CD14-positive monocyte (primary cell): ENCODE data around the gene BRF1. TPM values are rescaled to one million over a fixed set of nuclear protein-coding genes. Genes with fewer than 3 reads are reported as not detected.

ENCODE experiments used
- DNase-seq, 3 donors: peaks; one replicate each; pipeline ENCODE4 v3.0.0-alpha.2; 2011 to 2022
- H2AFZ ChIP-seq: 2 replicates; pipeline ENCODE4 v1.6.0; 2012; ENCODE audit warnings: mild to moderate bottlenecking, low read depth, low read length, inconsistent platforms; ENCODE audit not compliant: insufficient read depth, poor library complexity, severe bottlenecking
- H3K27ac ChIP-seq, 2 donors: 1 replicate in 1 of 2; 2 replicates in 1 of 2; pipeline ENCODE4 v1.5.1; 2012 to 2013; ENCODE audit warnings: low read length in 2 of 2, control low read depth in 1 of 2, inconsistent platforms in 1 of 2, low read depth in 1 of 2, mild to moderate bottlenecking in 1 of 2
- H3K27me3 ChIP-seq, 2 donors: one replicate each; pipeline versions ENCODE4 v1.6.0 to v1.6.1; 2011 to 2013; ENCODE audit warnings: low read length in 2 of 2; ENCODE audit not compliant: control insufficient read depth in 2 of 2, insufficient read depth in 2 of 2
- H3K36me3 ChIP-seq, 2 donors: replicated peaks in 1 of 2; 1 replicate in 1 of 2; 2 replicates in 1 of 2; pipeline versions ENCODE4 v1.5.1 to v1.6.1; 2012 to 2013; ENCODE audit warnings: low read length in 2 of 2, control low read depth in 1 of 2, inconsistent platforms in 1 of 2, mild to moderate bottlenecking in 1 of 2; ENCODE audit not compliant: insufficient read depth in 2 of 2, control insufficient read depth in 1 of 2
- H3K4me1 ChIP-seq, 2 donors: 1 replicate in 1 of 2; 2 replicates in 1 of 2; pipeline versions ENCODE4 v1.5.1 to v1.6.1; 2012 to 2013; ENCODE audit warnings: low read length in 2 of 2, control low read depth in 1 of 2, inconsistent platforms in 1 of 2, mild to moderate bottlenecking in 1 of 2, moderate library complexity in 1 of 2; ENCODE audit not compliant: insufficient read depth in 2 of 2, control insufficient read depth in 1 of 2
- H3K4me2 ChIP-seq: replicated peaks from 2 replicates; pipeline ENCODE3; 2012; ENCODE audit warnings: low read length, moderate library complexity, mild to moderate bottlenecking; ENCODE audit not compliant: poor library complexity, severe bottlenecking; ENCODE audit errors: extremely low read depth
- H3K4me3 ChIP-seq, 3 experiments: fragments of 200-600 bp in 1 of 3; sonication (generic) in 1 of 3; replicated peaks in 1 of 3; 1 replicate in 2 of 3; 2 replicates in 1 of 3; pipeline ENCODE4 v1.5.1; 2011 to 2013; ENCODE audit warnings: low read length in 3 of 3, mild to moderate bottlenecking in 3 of 3, control low read depth in 2 of 3, low read depth in 2 of 3, inconsistent platforms in 1 of 3, moderate library complexity in 1 of 3
- H3K79me2 ChIP-seq: 2 replicates; pipeline ENCODE4 v1.6.0; 2012; ENCODE audit warnings: mild to moderate bottlenecking, control low read depth, inconsistent platforms, low read length, moderate library complexity; ENCODE audit not compliant: insufficient read depth
- H3K9ac ChIP-seq: 2 replicates; pipeline ENCODE4 v1.6.0; 2017; ENCODE audit warnings: low read length, mild to moderate bottlenecking; ENCODE audit not compliant: insufficient read depth, poor library complexity, severe bottlenecking
- H3K9me3 ChIP-seq, 2 donors: replicated peaks in 1 of 2; 1 replicate in 1 of 2; 2 replicates in 1 of 2; pipeline versions ENCODE4 v1.5.1 to v1.6.1; 2012 to 2013; ENCODE audit warnings: low read length in 2 of 2, control low read depth in 1 of 2; ENCODE audit not compliant: control insufficient read depth in 1 of 2, insufficient read depth in 1 of 2
- H4K20me1 ChIP-seq: 2 replicates; pipeline ENCODE4 v1.6.0; 2012; ENCODE audit warnings: mild to moderate bottlenecking, low read length, control low read depth, moderate library complexity; ENCODE audit not compliant: insufficient read depth
- H3K27ac Mint-ChIP-seq, 7 donors: one replicate each; pipeline ENCODE4 v1.8.0; 2020; ENCODE audit warnings: mild to moderate bottlenecking in 7 of 7, mixed read lengths in 7 of 7, moderate library complexity in 6 of 7, inconsistent platforms in 2 of 7
- H3K27me3 Mint-ChIP-seq, 3 donors: one replicate each; pipeline ENCODE4 v1.8.0; 2021 to 2022; ENCODE audit warnings: low read depth in 3 of 3, mild to moderate bottlenecking in 3 of 3, mixed read lengths in 3 of 3, moderate library complexity in 3 of 3, inconsistent platforms in 1 of 3
- H3K36me3 Mint-ChIP-seq, 2 donors: one replicate each; pipeline ENCODE4 v1.8.0; 2020; ENCODE audit warnings: mixed read lengths in 2 of 2, inconsistent platforms in 1 of 2, mild to moderate bottlenecking in 1 of 2
- H3K4me1 Mint-ChIP-seq: one replicate; pipeline ENCODE4 v1.8.0; 2020; ENCODE audit warnings: mild to moderate bottlenecking, mixed read lengths
- H3K4me3 Mint-ChIP-seq, 2 donors: one replicate each; pipeline ENCODE4 v1.8.0; 2020; ENCODE audit warnings: mild to moderate bottlenecking in 2 of 2, mixed read lengths in 2 of 2, moderate library complexity in 1 of 2
- H3K9me3 Mint-ChIP-seq, 7 donors: one replicate each; pipeline ENCODE4 v1.8.0; 2020 to 2022; ENCODE audit warnings: mixed read lengths in 7 of 7, mild to moderate bottlenecking in 6 of 7, moderate library complexity in 6 of 7, inconsistent platforms in 2 of 7
- WGBS: methylation state at CpG from one replicate; pipeline ENCODE4 v1.1.5; 2013; ENCODE audit warnings: missing lambda C conversion rate; ENCODE audit not compliant: insufficient coverage; 5-methylcytosine and 5-hydroxymethylcytosine counted together
- intact Hi-C, 2 donors: fragments of 100-400 bp; cut with micrococcal nuclease; formaldehyde crosslinking; loops; one replicate each; pipeline versions ENCODE4 v1.15.0 to v1.15.1; 2023
- polyA plus RNA-seq, 3 donors: library from polyadenylated mRNA; depleted of rRNA in 1 of 3; unstranded in 2 of 3; stranded (reverse) in 1 of 3; fragments of 300-500 nt in 2 of 3; fragments of >200 nt in 1 of 3; fragmentation: Illumina TruSeq in 2 of 3; gene quantifications; 1 replicate in 2 of 3; 2 replicates in 1 of 3; pipeline ENCODE4 v1.2.3, GENCODE V29; 2012 to 2021
- TF ChIP-seq, protein P1 (sequence below): fragments of 200-600 bp; IDR thresholded peaks from one replicate; pipeline ENCODE4 v1.8.0; 2022; ENCODE audit warnings: antibody characterized with exemption, mild to moderate bottlenecking

BRF1 gene
- polyA plus RNA-seq, 3 donors = 2.3 to 20.5 (median 2.5) TPM

DNA sequence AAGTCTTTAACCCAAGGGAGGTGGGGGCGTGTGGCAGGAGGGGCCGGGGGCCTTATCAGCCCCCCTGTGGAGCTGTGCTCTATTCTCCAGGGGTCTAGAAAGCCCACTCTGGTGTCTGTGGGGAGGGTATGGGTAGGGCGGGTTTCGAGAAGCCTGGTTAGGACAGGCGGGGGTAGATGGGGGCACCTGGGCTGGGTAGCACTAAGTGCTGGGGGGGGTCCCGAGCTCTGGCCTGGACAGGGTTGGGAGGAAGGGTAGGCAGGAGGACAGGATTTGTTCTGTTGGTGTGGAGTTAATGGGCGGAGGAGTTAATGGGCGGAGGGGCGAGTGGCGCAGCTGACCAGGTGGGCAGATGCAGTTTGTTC is 15.8 kb upstream of the BRF1 start:
- H3K27ac Mint-ChIP-seq = no peak overlapping the region
- Histone ChIP-seq H3K36me3 (no peaks in the 10 kb centered on the region), H3K4me2 (no peak overlapping the region), H3K4me3 (no peak overlapping the region), H3K9ac (no peak overlapping the region), H3K4me1 (peaks cover 35 to 46% of the 10 kb centered on the region in 2 donors), H3K27me3 (no peaks in the 10 kb centered on the region), H4K20me1 (peaks cover 35% of the 10 kb centered on the region), H3K9me3 (no peaks in the 10 kb centered on the region), H2AFZ (no peak overlapping the region), H3K79me2 (peaks cover 44% of the 10 kb centered on the region), H3K27ac (no peak overlapping the region)
- 97% methylated on average over 8 of the region's 10 CpGs for WGBS
- no peak for DNase-seq
- H3K27me3 Mint-ChIP-seq = peaks cover 3 to 11% (median 4%) of the 10 kb centered on the region in 3 donors
- H3K4me3 Mint-ChIP-seq = peak overlapping the region in 1 of 2 donors; percentile 15
- intact Hi-C loops = no loop called here
- TF ChIP-seq, protein P1, sequence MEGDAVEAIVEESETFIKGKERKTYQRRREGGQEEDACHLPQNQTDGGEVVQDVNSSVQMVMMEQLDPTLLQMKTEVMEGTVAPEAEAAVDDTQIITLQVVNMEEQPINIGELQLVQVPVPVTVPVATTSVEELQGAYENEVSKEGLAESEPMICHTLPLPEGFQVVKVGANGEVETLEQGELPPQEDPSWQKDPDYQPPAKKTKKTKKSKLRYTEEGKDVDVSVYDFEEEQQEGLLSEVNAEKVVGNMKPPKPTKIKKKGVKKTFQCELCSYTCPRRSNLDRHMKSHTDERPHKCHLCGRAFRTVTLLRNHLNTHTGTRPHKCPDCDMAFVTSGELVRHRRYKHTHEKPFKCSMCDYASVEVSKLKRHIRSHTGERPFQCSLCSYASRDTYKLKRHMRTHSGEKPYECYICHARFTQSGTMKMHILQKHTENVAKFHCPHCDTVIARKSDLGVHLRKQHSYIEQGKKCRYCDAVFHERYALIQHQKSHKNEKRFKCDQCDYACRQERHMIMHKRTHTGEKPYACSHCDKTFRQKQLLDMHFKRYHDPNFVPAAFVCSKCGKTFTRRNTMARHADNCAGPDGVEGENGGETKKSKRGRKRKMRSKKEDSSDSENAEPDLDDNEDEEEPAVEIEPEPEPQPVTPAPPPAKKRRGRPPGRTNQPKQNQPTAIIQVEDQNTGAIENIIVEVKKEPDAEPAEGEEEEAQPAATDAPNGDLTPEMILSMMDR = no peak
- H3K9me3 Mint-ChIP-seq = peaks cover 0 to 2% (median 0%) of the 10 kb centered on the region in 7 donors
- H3K4me1 Mint-ChIP-seq = peaks cover 36% of the 10 kb centered on the region
- H3K36me3 Mint-ChIP-seq = no peaks in the 10 kb centered on the region

DNA sequence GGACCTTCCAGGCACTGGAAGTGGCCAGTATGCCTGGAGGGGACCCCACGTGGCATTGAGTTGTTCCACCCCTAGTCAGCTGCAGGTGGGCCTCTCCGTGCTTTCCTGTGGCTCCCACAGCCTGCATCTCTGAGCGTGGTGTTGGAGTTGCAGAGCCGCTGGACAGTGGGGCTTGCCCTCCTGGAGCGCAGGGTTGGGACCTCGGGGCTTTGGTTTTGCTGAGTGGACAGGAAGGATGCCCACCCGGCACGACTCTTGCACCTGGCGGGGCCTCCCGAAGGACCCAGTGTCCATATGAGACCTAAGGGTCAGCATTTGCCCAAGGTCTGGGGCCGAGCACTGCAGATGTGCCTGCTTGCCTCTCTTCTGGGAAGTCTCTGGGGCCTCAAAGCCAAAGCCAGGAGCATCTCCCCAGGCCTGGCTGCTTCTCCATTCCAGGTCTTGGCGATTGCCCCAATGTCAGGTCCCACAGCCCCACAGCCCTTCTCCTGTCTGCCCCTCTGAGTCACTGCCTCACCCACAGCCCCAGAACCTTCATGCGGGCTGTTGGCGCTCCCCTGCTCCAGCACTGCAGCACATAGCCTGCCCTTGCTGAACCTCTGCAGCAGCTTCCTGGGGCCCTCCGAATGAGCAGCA is 15.3 kb upstream of the BRF1 start:
- H3K4me3 ChIP-seq = peak overlapping the region in 1 of 3 experiments; percentile 79
- Mint-ChIP-seq H3K27me3 (peaks cover 3 to 11% (median 4%) of the 10 kb centered on the region in 3 donors), H3K4me3 (peak overlapping the region; percentile 85 to 87), H3K27ac (peak overlapping the region in 2 of 7 donors; percentile 5 to 59), H3K9me3 (peaks cover 0 to 2% (median 0%) of the 10 kb centered on the region in 7 donors), H3K4me1 (peaks cover 36% of the 10 kb centered on the region), H3K36me3 (no peaks in the 10 kb centered on the region)
- peaks cover 35% of the 10 kb centered on the region for H4K20me1 ChIP-seq
- no peak overlapping the region for H3K27ac ChIP-seq
- peak overlapping the region; percentile 75 for H2AFZ ChIP-seq
- no peaks in the 10 kb centered on the region for H3K36me3 ChIP-seq
- WGBS = 40% methylated on average over 13 of the region's 15 CpGs
- peak in 1 of 3 donors; percentile 31 for DNase-seq
- peak overlapping the region; percentile 85 for H3K4me2 ChIP-seq
- intact Hi-C loops = loop anchor here in 1 of 2 donors (2.0 kb wide), 1 partner anchor 15 kb away; the partner anchor contains the start of gene BRF1
- peaks cover 35 to 46% of the 10 kb centered on the region in 2 donors for H3K4me1 ChIP-seq
- TF ChIP-seq, protein P1 = no peak
- H3K9ac ChIP-seq = no peak overlapping the region
- H3K79me2 ChIP-seq = peaks cover 39% of the 10 kb centered on the region
- H3K9me3 ChIP-seq = no peaks in the 10 kb centered on the region
- no peaks in the 10 kb centered on the region for H3K27me3 ChIP-seq
